Iris pigment epithelial cell (primary cell): ENCODE measurements around the gene ZNF283.
"Not testable (repeated sequence)": the region's sequence is repeated elsewhere in the genome, so short reads cannot be mapped to it uniquely, and the experiment has no call there.

Source experiments
- DNase-seq: peaks from one replicate; pipeline ENCODE4 v3.0.0-alpha.2; 2011; ENCODE audit warnings: low read depth

ZNF283 gene

GRCh38 chr19:43799502-43800142 lies 27.5 kb upstream of the ZNF283 start:
- no peak for DNase-seq

- no peak for DNase-seq
Measured at GRCh38 chr19:43802216-43802951, 24.7 kb upstream of the ZNF283 start, which contains the start of gene LYPD5. Gene LYPD5 (minus strand): TSS chr19:43802447. CDS start chr19:43802380, 67 bp downstream.

DNA sequence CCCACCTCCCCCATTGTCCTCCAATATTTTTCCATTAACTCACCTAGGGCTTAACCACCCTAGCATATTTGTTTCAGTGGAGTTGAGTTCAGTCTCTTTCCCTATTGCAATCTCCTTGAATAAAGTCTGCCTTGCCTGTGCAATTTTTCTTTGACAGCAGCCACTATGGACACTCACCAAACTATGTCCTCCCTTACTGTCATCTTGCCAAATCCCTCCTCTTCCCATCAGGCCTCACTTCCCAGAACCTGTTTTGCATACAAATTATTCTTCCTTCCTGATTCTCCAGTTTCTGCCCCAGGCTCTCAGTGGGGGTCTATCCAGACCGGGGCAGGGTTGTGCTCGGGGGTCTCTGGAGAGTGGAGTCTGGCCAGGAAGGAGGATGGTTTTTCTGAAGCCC lies 22.7 kb upstream of the ZNF283 start:
- DNase-seq, result no peak

DNA sequence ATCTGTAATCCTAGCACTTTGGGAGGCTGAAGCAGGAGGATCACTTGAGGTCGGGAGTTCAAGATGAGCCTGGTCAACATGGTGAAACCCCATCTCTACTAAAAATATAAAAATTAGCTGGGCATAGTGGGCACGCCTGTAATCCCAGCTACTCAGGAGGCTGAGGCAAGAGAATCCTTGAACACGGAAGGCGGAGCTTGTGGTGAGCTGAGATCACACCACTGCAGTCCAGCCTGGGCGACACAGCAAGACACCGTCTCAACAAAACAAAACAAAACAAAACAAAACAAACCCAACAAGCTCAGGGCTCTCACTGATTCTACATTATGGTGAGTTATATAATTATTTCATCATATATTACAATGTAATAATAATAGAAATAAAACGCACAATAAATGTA lies 20.7 kb upstream of the ZNF283 start:
- not testable (repeated sequence) for DNase-seq

GRCh38 chr19:43806848-43807247 lies 20.3 kb upstream of the ZNF283 start:
- DNase-seq, result no peak

- DNase-seq, result no peak
Measured at GRCh38 chr19:43807651-43808050, 19.5 kb upstream of the ZNF283 start.

DNA sequence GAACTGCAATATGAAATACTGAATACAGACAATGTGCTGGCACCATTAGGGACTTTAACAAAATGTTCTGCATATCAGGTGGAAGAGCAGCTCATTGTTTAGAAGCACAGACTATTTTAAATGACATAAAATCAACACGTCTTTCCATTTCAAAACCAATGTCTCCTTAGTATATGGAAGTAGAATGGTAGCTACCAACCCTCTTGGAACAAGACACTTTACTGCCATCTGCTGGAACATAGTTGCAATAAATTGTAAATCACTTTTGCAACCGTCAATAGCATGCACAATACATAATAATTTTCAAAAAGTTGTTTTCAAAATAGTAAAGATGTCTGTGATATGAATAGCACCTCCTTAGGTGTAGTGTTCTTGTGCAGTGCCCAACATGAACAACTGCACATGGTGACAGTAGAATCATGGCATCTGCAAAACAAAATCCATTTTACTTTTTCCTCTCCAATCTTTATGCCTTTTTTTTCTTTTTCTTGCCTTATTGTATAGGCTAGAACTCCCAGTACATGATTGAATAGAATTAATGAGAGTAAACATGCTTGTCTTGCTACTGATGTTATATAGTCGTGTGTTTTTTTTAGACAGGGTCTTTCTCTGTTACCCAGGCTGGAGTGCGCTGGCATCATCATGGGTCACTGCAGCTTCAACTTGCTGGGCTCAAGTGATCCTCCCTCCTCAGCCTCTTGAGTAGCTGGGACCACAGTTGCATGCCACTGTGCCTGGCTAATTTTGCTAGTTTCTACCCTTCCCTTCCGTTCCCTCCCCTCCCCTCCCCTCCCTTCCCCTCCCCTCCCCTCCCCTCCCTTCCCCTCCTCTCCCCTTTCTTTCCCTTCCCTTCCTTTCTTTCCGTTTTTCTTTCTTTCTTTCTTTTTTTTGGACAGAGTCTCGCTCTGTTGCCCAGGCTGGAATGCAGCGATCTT lies 17.1 kb upstream of the ZNF283 start:
- DNase-seq, result peak; percentile 70

DNA sequence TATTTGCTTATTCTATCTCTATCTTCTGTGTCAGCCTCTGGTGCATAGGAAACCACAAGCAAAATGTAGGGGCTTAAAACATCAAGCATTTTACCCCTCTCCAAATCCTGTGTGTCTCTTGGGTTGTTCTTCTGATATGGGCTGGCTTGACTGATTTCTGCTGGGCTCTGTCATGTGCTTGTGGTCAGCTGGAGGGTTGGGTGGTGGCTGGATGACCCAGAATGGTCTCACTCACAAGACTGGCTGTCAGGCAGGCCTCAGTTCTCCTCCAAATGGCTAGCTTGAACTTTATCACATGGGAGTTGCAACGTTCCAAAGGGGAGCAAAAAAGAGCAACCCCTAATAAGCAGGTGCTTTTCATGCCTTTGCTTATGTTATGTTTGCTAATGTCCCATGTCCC lies 15.3 kb upstream of the ZNF283 start:
- DNase-seq, result no peak

DNA sequence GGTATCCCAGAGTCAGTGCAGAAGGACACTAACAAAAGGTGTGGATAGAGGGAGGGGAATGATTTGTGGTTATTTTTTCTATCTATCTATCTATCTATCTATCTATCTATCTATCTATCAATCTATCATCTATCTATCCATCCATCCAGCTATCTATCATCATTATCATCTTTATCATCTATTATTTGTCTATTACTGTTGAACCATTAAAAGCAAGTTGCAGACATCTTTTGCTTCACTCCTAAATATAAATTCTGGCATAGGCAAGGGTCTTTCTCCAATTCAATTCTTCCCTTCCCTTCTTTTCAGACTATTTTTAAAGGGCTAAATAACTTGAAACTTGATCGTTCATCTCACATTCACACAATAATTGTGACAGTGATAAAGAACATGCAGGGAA lies 14.9 kb upstream of the ZNF283 start:
- no peak for DNase-seq

DNA sequence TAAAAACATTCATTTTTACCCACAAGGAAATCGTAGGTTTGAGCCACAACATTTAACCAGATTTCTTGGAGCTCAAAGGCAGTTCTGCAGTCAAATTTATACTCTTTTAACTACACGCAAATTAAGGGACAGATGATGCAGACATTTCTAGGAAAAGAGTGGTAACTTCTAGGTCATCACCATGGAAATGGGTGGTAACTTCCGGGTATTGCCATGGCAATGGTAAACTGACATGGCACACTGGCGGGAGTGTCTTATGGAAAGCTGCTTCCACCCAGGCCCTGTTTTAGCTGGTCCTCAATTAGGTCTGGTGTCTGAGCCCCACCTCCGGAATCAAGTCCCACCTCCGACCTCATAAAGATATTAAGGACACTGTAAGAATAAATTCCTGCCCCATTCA lies 14.4 kb upstream of the ZNF283 start:
- no peak for DNase-seq

GRCh38 chr19:43814663-43815352 lies 12.3 kb upstream of the ZNF283 start:
- no peak for DNase-seq

GRCh38 chr19:43817454-43817853 lies 9.7 kb upstream of the ZNF283 start:
- DNase-seq, result not testable (repeated sequence)

DNA sequence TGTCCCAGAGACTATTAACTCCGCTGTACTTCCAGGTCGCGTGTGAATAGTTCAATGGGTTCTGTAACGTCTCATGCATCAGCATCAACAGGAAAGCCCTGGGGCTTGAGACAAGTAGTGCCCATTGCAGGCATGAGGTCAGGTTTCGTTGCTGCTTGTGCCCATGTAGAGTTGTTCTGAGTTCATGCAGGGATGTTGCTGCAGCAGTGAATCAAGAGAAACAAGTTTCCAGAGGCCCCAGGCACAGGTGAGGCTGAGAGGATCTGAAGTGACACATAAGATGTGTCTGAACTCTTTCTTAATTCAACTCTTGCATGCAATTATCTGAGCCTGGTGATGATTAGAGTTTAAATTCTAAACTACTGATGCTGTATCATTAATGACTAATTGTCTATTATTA lies 8.6 kb upstream of the ZNF283 start:
- DNase-seq, result no peak

DNA sequence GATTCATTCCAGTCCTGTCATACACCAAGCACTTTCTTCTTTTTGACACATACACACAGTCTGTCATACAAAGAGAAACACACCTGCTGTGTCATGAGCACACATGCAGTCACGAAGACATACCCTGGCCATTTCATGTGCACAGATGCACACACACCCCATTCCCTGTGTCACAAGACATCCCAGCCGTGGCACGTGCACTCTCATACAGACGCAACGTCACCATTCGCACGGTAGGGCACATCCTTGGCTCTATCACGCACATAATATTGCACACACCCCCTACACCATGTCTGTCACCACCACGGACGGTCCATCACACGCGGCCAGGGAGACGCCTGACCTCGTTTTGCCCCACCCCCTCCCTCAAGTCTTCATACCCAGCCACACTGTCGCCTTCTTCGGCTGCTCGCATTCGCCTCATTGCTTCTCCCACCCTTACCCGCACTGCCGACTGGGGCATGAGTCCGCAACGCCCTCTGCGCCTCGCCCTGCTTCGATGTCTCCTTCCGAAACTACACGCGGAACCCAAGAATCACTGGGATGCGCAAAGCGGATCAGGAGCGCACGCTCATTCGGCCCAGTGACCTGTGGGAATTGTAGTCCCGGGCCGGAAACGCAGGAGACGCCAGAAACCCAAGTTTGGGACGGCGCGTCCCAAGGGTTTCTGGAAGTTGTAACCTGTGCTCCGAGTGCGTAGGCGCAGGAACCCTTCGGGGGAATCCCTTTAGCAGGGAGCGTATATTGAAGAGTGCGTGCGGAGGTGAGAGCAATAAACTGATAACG lies 6.8 kb upstream of the ZNF283 start:
- DNase-seq, result peak; percentile 56

DNA sequence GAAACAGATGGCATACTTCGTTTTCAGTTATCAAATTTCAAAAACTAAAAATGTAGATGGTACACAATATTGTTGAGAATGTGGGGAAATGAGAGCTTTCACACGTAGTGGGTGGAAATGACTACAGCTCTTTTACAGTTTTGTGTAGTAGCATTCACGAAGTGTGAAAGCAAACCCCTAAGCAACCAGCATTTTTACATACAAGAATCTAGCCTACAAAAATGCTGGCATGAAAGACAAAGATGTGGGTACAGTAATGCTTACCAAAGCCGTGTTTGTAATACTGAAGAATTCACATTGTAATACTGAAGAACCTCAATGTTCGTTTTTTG lies 6.3 kb upstream of the ZNF283 start:
- DNase-seq, result no peak

GRCh38 chr19:43823856-43824255 lies 3.3 kb upstream of the ZNF283 start:
- DNase-seq, result not testable (repeated sequence)

GRCh38 chr19:43824572-43824971 lies 2.5 kb upstream of the ZNF283 start:
- DNase-seq, result peak; percentile 51

GRCh38 chr19:43839139-43839538 lies 12.0 kb downstream of the ZNF283 start:
- DNase-seq, result no peak

DNA sequence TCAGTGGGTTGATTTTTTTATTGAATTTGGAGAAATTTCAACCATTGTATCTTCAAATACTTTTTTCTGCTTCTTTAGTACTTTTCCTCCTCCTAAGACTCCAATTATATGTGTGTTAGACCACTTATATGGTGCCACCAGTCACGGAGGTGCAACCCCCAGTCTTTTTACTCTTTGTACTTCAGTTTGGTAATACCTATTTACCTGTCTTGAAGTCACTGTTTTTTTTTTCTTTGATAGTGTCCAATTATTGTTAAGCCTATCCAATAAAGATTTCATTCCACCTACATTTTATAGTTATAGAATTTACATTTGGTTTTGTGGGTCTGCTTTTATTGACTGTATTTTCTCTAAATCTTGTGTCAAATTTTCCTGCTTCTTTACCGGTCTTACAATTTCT lies 14.9 kb downstream of the ZNF283 start:
- no peak for DNase-seq

GRCh38 chr19:43847246-43847645 lies 20.1 kb downstream of the ZNF283 start:
- DNase-seq, result no peak

DNA sequence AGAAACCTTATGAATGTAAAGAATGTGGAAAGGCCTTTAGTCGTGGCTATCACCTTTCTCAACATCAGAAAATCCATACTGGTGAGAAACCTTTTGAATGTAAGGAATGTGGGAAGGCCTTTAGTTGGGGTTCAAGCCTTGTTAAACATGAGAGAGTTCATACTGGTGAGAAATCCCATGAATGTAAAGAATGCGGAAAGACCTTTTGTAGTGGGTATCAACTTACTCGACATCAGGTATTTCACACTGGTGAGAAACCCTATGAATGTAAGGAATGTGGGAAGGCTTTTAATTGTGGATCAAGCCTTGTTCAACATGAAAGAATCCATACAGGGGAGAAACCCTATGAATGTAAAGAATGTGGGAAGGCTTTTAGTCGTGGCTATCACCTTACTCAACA lies 20.8 kb downstream of the ZNF283 start:
- DNase-seq, result no peak
